GM13976 (cell line): ENCODE results near the gene LRPPRC.

Experiments used
- DNase-seq: peaks from one replicate; pipeline ENCODE4 v3.0.0; 2012; ENCODE audit warnings: low spot score
- CTCF ChIP-seq: IDR thresholded peaks from 2 replicates; pipeline ENCODE4 v1.5.1; 2012; ENCODE audit warnings: borderline replicate concordance, mild to moderate bottlenecking; ENCODE audit not compliant: insufficient read depth; ENCODE audit errors: extremely low read depth, missing control alignments, control extremely low read depth
- in situ Hi-C: fragments of 300-500 bp; cut with MboI; formaldehyde crosslinking; loops from one replicate; pipeline ENCODE4 v1.12.0; 2022; ENCODE audit warnings: low sequenced_read_pairs, mixed read lengths, inconsistent platforms; ENCODE audit not compliant: unreplicated experiment

Gene LRPPRC

GRCh38 chr2:44004735-44005602 lies 9.2 kb upstream of the LRPPRC start:
- no peak for DNase-seq
- no peak for TF ChIP-seq CTCF
- in situ Hi-C loops = no loop called here

- DNase-seq = no peak
- TF ChIP-seq CTCF = no peak
- in situ Hi-C loops = no loop called here
Observed at GRCh38 chr2:44001716-44002115, 5.9 kb upstream of the LRPPRC start.

GRCh38 chr2:43998263-43998662 lies 2.5 kb upstream of the LRPPRC start:
- in situ Hi-C loops = no loop called here
- no peak for TF ChIP-seq CTCF

GRCh38 chr2:43993437-43993836 lies 2.4 kb downstream of the LRPPRC start:
- DNase-seq = no peak
- in situ Hi-C loops = no loop called here
- no peak for TF ChIP-seq CTCF

More at GRCh38 chr2:43998263-43998662, 2.5 kb upstream of the LRPPRC start:
- DNase-seq = no peak

- no peak for TF ChIP-seq CTCF
- DNase-seq = no peak
- in situ Hi-C loops = no loop called here
Observed at GRCh38 chr2:43989545-43989944, 6.2 kb downstream of the LRPPRC start.

- in situ Hi-C loops = no loop called here
- no peak for TF ChIP-seq CTCF
- DNase-seq = no peak
Observed at GRCh38 chr2:43986600-43986999, 9.2 kb downstream of the LRPPRC start.
